OCI-LY1 (cell line): Measurements from ENCODE around the gene NF2.

Experiments
- CTCF ChIP-seq: fragments of 200-600 bp; sonication (generic), shearing (Covaris generic); IDR thresholded peaks from 2 replicates; pipeline ENCODE4 v1.5.1; 2017; ENCODE audit warnings: mild to moderate bottlenecking, antibody characterized with exemption, low read length, moderate library complexity, mixed read lengths
- EZH2 ChIP-seq: fragments of 200-600 bp; sonication (generic), shearing (Covaris generic); IDR thresholded peaks from 2 replicates; pipeline ENCODE4 v1.8.0; 2017; ENCODE audit warnings: borderline replicate concordance, mixed run types, mild to moderate bottlenecking, antibody characterized with exemption, low read length, moderate library complexity, mixed read lengths

GRCh38 chr22:29628996-29629902, 25.8 kb downstream of the NF2 start:
- no peak for TF ChIP-seq CTCF
- TF ChIP-seq EZH2: no peak
